Esophagus muscularis mucosa (tissue), 4 donors: Measurements from ENCODE around the gene HOXA9. TPM values are rescaled to one million over a fixed set of nuclear protein-coding genes. Genes with fewer than 3 reads are reported as not detected.

Source experiments
- DNase-seq: peaks from one replicate; pipeline ENCODE4 v3.0.0-alpha.2; 2017; ENCODE audit errors: extremely low spot score
- H3K27ac ChIP-seq, 4 donors: fragments of 200-600 bp; sonication (generic); replicated peaks in 1 of 4; 1 replicate in 3 of 4; 2 replicates in 1 of 4; pipeline ENCODE4 v1.5.1; 2016 to 2019; ENCODE audit warnings: mild to moderate bottlenecking in 1 of 4
- H3K27me3 ChIP-seq, 4 donors: fragments of 200-600 bp; sonication (generic); one replicate each; pipeline versions ENCODE4 v1.5.1 to v1.6.0; 2016 to 2019
- H3K36me3 ChIP-seq, 4 donors: fragments of 200-600 bp; sonication (generic); one replicate each; pipeline ENCODE4 v1.5.1; 2016 to 2019
- H3K4me1 ChIP-seq, 4 donors: fragments of 200-600 bp; sonication (generic); one replicate each; pipeline ENCODE4 v1.5.1; 2016 to 2019
- H3K4me3 ChIP-seq, 4 donors: fragments of 200-600 bp; sonication (generic); 1 replicate in 2 of 4; 2 replicates in 2 of 4; pipeline ENCODE4 v1.5.1; 2016 to 2019; ENCODE audit warnings: mild to moderate bottlenecking in 4 of 4, moderate library complexity in 1 of 4
- H3K9me3 ChIP-seq, 4 donors: fragments of 200-600 bp; sonication (generic); 1 replicate in 3 of 4; 2 replicates in 1 of 4; pipeline ENCODE4 v1.5.1; 2016 to 2019
- CTCF ChIP-seq, 3 experiments: fragments of 200-600 bp in 2 of 3; fragments of 450-650 bp in 1 of 3; sonication (generic) in 2 of 3; IDR thresholded peaks; one replicate each; pipeline ENCODE4 v1.5.1; 2017 to 2019; ENCODE audit warnings: antibody characterized with exemption in 3 of 3, mild to moderate bottlenecking in 2 of 3, moderate library complexity in 1 of 3
- EP300 ChIP-seq: sonication (generic); formaldehyde crosslinking; IDR thresholded peaks from one replicate; pipeline ENCODE4 v1.6.1; 2017; ENCODE audit warnings: antibody characterized with exemption
- POLR2A ChIP-seq: fragments of 450-650 bp; IDR thresholded peaks from one replicate; pipeline ENCODE4 v1.6.1; 2017; ENCODE audit warnings: antibody characterized with exemption, moderate library complexity, mild to moderate bottlenecking, low read depth
- POLR2AphosphoS5 ChIP-seq, 2 donors: sonication (generic); formaldehyde crosslinking; IDR thresholded peaks; one replicate each; pipeline ENCODE4 v1.6.1; 2017; ENCODE audit warnings: antibody characterized with exemption in 2 of 2
- WGBS: methylation state at CpG from one replicate; pipeline ENCODE4 v1.1.5; 2018; 5-methylcytosine and 5-hydroxymethylcytosine counted together
- intact Hi-C: fragments of 100-400 bp; cut with DNase I; formaldehyde crosslinking; loops from one replicate; pipeline ENCODE4 v1.15.1; 2023
- total RNA-seq, 4 donors: library from RNA; depleted of rRNA; stranded (reverse); fragments of >200 nt; gene quantifications; one replicate each; pipeline versions ENCODE4 v1.1.0 to v1.2.1, GENCODE V29; 2016

Gene HOXA9
- total RNA-seq, 4 donors from 2014 or later: 0.50 TPM; not detected in 3

- Histone ChIP-seq H3K4me3 (peak overlapping the region; percentile 50 to 75 (median 66)), H3K27me3 (no peaks in the 10 kb centered on the region), H3K9me3 (no peaks in the 10 kb centered on the region), H3K4me1 (peaks cover 31 to 89% (median 84%) of the 10 kb centered on the region in 4 donors), H3K36me3 (no peaks in the 10 kb centered on the region), H3K27ac (peak overlapping the region; percentile 96 to 100 (median 99))
- no peak for TF ChIP-seq EP300
- peak; percentile 10 to 14 for TF ChIP-seq POLR2AphosphoS5 (IDR thresholded peaks at IDR 0.05)
- intact Hi-C loops: no loop called here
- DNase-seq: no peak
- WGBS: 31% methylated on average over 42 of the region's 42 CpGs
These were observed 43.0 kb downstream of the HOXA9 start for GRCh38 chr7:27122077-27122910.

- TF ChIP-seq CTCF (IDR thresholded peaks at IDR 0.05) (no peak), POLR2AphosphoS5 (IDR thresholded peaks at IDR 0.05) (no peak), EP300 (no peak)
- Histone ChIP-seq H3K4me1 (peaks cover 33 to 85% (median 80%) of the 10 kb centered on the region in 4 donors), H3K27ac (peak overlapping the region; percentile 96 to 100 (median 99)), H3K4me3 (peak overlapping the region; percentile 50 to 75 (median 66)), H3K9me3 (no peaks in the 10 kb centered on the region), H3K27me3 (no peaks in the 10 kb centered on the region), H3K36me3 (no peaks in the 10 kb centered on the region)
- 20% methylated on average over 7 of the region's 7 CpGs for WGBS
- intact Hi-C loops: no loop called here
- DNase-seq: no peak
These were observed 43.7 kb downstream of the HOXA9 start for GRCh38 chr7:27121684-27122076.

DNA sequence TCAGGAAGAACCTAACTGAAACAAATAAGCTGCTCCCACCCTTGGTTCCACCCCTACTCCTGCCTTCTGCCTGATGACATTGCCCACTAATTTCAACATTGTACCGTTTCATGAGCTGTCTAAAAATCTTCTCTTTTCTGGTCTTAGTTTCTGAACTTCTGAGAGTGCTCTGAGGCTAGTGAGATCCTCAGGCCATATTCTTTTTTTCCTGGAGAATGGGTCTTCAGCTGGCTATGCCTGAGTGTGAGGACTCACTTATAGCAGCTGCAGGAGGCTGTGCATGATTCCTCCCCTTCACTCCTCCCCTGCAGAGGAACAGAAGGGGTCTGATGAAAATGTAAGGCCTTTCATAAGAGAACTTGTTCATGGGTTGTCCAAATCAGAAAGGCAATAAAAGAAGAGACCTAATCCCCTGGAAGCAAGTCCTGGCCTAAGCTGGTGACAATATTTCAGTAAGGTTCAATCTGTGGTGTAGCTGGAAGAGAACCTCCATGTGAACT, 45.9 kb downstream of the HOXA9 start:
- Histone ChIP-seq H3K9me3 (no peaks in the 10 kb centered on the region), H3K36me3 (no peaks in the 10 kb centered on the region), H3K27me3 (no peaks in the 10 kb centered on the region), H3K4me1 (peaks cover 25 to 63% (median 60%) of the 10 kb centered on the region in 4 donors), H3K4me3 (peak overlapping the region in 3 of 4 donors; percentile 68 to 88 (median 75)), H3K27ac (peak overlapping the region; percentile 96 to 100 (median 99))
- intact Hi-C loops: no loop called here
- TF ChIP-seq POLR2A (no peak), POLR2AphosphoS5 (IDR thresholded peaks at IDR 0.05) (peak in 1 of 2 donors; percentile 52), EP300 (no peak), CTCF (IDR thresholded peaks at IDR 0.05) (no peak)
- DNase-seq: no peak
- WGBS: 25% methylated on average over 1 of the region's 1 CpG

DNA sequence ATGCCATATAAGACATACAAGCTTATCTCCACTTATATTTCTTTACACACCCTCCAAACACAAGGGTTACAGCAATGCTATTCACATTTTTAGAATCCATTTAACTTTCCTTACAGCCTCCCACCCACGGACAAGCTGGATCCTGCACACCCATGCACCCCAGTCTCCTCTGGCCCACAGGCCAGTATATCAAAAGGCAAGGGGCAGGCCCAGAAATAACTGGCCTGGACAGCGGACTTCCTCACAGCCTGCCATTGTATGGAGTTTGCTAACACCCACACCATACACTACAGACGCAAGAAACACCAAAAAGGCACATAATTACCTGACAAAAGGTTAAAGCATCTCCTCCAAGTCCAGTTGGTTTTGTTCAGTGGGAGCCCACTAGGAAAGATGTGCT, 46.8 kb downstream of the HOXA9 start:
- Histone ChIP-seq H3K9me3 (no peaks in the 10 kb centered on the region), H3K27ac (peak overlapping the region; percentile 96 to 100 (median 99)), H3K36me3 (no peaks in the 10 kb centered on the region), H3K4me3 (peak overlapping the region; percentile 68 to 88 (median 77)), H3K27me3 (no peaks in the 10 kb centered on the region), H3K4me1 (peaks cover 18 to 59% (median 57%) of the 10 kb centered on the region in 4 donors)
- DNase-seq: no peak
- WGBS: 32% methylated on average over 3 of the region's 3 CpGs
- TF ChIP-seq EP300 (no peak), POLR2AphosphoS5 (IDR thresholded peaks at IDR 0.05) (no peak), CTCF (IDR thresholded peaks at IDR 0.05) (no peak)
- intact Hi-C loops: no loop called here

DNA sequence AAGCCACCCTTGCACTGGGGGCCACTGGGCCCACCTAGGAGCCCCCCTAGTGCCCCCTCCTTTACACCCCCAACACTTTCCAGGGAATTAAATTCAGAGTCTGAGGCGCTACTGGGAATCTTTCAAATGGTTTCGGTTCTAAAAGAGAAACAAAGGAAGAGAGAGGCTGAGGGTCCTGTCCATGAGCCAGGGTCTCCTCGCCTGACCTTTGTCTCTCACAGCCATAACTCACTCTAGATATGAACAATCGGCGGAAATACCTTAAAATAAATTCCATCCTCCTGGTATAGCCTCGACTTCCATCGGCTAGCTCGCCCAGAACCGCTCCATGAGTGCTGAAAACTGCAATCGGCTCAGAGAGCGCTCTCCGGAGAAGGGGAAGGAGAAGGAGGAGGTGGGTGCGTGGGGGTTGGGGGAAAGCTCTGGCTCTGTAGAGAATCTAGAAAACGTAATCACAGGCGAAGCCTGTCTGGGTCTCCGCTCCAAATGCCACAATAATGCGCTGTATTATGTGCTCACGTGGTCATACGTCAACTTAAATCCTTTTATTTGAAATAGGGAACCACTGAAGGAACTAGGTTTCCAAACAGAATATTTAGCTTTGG, 47.3 kb downstream of the HOXA9 start:
- no peaks in the 10 kb centered on the region for H3K9me3 ChIP-seq
- TF ChIP-seq POLR2AphosphoS5 (IDR thresholded peaks at IDR 0.05): peak; percentile 13 to 83
- TF ChIP-seq CTCF (IDR thresholded peaks at IDR 0.05): no peak
- no peak for DNase-seq
- H3K4me3 ChIP-seq: peak overlapping the region; percentile 68 to 88 (median 77)
- H3K27me3 ChIP-seq: no peaks in the 10 kb centered on the region
- peaks cover 12 to 56% (median 53%) of the 10 kb centered on the region in 4 donors for H3K4me1 ChIP-seq
- no peaks in the 10 kb centered on the region for H3K36me3 ChIP-seq
- intact Hi-C loops: no loop called here
- peak overlapping the region; percentile 96 to 100 (median 99) for H3K27ac ChIP-seq
- WGBS: 27% methylated on average over 19 of the region's 19 CpGs
